Transverse colon (tissue), 4 donors: ENCODE results near the gene KIF1C.

Source experiments
- POLR2A ChIP-seq: fragments of 450-650 bp; IDR thresholded peaks from one replicate; pipeline ENCODE4 v1.6.1; 2016; ENCODE audit warnings: antibody characterized with exemption, mild to moderate bottlenecking, moderate library complexity
- POLR2AphosphoS5 ChIP-seq, 3 donors: sonication (generic); formaldehyde crosslinking; IDR thresholded peaks; one replicate each; pipeline ENCODE4 v1.6.1; 2016; ENCODE audit warnings: antibody characterized with exemption in 3 of 3
- TF ChIP-seq, protein P1 (sequence below), 5 experiments: fragments of 200-600 bp in 3 of 5; fragments of 450-650 bp in 2 of 5; sonication (generic) in 3 of 5; IDR thresholded peaks; 1 replicate in 2 of 5; 2 replicates in 3 of 5; pipeline ENCODE4 v1.5.1; 2016 to 2017; ENCODE audit warnings: antibody characterized with exemption in 5 of 5, inconsistent platforms in 3 of 5, mild to moderate bottlenecking in 2 of 5, moderate library complexity in 1 of 5

DNA sequence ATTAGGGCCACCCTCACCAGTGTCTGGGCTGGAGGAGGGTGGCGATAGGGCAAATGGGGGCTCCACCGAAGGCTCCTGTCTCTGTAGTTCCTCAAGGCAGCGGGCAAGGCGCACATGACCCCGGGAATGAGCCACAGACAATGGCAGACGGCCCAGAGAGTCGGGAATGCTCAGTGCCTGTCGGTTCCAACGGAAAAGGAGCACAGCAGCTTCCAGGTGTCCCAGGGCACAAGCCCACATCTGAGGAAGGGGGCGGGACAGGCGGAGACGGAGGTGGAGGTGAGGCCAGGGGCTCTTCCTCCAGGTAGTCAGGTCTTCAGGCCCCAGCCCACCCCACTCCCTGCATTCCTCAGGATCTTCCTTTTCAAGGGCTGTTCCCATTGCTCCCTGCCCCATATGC lies 25.0 kb upstream of the KIF1C start:
- TF ChIP-seq, protein P1, sequence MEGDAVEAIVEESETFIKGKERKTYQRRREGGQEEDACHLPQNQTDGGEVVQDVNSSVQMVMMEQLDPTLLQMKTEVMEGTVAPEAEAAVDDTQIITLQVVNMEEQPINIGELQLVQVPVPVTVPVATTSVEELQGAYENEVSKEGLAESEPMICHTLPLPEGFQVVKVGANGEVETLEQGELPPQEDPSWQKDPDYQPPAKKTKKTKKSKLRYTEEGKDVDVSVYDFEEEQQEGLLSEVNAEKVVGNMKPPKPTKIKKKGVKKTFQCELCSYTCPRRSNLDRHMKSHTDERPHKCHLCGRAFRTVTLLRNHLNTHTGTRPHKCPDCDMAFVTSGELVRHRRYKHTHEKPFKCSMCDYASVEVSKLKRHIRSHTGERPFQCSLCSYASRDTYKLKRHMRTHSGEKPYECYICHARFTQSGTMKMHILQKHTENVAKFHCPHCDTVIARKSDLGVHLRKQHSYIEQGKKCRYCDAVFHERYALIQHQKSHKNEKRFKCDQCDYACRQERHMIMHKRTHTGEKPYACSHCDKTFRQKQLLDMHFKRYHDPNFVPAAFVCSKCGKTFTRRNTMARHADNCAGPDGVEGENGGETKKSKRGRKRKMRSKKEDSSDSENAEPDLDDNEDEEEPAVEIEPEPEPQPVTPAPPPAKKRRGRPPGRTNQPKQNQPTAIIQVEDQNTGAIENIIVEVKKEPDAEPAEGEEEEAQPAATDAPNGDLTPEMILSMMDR (IDR thresholded peaks at IDR 0.05), result no peak
- TF ChIP-seq POLR2A (no peak), POLR2AphosphoS5 (IDR thresholded peaks at IDR 0.05) (no peak)
